Kidney capillary endothelial cell (primary cell): ENCODE measurements around the gene GCLM.
"Not testable (repeated sequence)": the region's sequence is repeated elsewhere in the genome, so short reads cannot be mapped to it uniquely, and the experiment has no call there.

Source experiments
- DNase-seq: peaks from one replicate; pipeline ENCODE4 v3.0.0-alpha.2; 2018; ENCODE audit warnings: low spot score

GCLM gene

GRCh38 chr1:93888900-93889299, 20.3 kb downstream of the GCLM start:
- no peak for DNase-seq

- no peak for DNase-seq
Observed at GRCh38 chr1:93882269-93882668, 27.0 kb downstream of the GCLM start.

DNA sequence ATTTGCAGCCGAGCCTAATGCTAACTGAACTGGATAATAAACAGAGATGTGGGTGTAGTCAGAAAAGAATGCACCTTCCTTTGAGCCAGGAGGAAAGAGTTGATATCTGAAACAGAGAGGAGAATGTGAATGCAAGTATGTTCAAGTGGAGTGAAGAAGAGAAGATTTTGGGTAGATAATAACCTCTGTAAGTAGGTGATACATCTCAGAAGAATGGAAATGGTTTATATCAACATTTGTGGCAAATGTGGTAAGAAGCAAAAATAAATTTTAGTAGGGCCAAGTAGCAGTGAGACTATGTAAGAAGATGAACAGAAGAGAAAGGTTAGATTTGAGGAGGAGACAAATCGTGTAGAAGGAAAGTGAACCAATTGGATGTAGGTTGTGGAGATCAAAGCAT, 28.5 kb downstream of the GCLM start:
- no peak for DNase-seq

DNA sequence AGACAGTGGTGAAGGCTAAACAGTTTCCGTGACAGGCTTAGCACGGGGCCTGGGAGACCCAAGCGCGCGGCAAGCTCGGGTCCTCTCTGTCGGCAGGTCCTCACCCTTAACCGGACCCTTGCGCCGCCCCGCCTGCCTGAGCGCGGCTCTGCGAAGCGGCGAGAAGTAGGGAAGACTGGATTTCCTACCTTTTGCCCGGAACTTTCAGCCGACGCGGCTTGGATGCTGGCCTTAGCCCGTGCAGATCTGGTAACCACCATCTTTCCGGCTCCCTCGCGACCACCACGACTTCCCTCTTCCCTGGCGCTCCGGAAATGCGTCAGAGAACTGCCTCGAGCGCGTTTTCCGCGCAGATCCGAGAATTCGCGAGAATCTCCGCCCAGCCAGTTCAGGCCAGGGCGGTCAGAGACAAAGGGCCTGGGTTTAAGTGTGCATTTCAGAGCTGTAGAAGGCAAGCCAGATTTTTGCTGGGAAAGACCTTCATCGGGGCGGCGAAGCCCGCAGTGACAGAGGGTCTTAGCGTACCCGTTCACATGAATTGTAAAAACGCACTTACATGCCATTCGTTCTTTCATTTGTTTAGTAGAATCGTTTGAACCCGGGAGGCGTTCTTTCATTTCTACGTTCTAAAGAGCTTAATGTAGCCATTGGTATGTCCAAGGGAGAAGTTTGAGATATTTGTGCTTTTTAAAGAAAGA, 30.2 kb downstream of the GCLM start, which contains the start of gene DNTTIP2:
TSS of gene DNTTIP2 (minus strand) at position 318 of the 698 bp plus-strand sequence. CDS start at position 260, 58 bp downstream.
- DNase-seq: peak; percentile 91

GRCh38 chr1:93878501-93878888, 30.7 kb downstream of the GCLM start:
- peak; percentile 78 for DNase-seq

DNA sequence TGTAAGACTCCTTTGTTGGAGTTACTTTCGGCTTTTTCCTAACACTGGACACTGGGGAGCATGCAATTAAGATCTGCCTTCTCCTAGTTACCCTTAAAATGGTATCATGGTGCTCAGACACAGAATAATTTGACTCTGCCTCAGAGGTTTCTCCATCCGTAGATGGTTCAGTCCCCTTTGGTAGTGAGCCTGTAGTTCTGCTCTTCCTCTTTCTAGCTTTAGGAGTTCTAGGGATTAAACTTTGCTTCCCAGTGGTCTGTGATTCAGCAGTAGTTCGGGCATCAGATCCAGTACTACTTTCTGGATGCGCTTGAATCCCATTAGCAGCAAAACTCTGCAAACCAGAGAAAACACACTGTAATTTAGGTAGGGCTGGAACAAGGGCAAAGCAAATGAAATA, 31.7 kb downstream of the GCLM start:
- no peak for DNase-seq

DNA sequence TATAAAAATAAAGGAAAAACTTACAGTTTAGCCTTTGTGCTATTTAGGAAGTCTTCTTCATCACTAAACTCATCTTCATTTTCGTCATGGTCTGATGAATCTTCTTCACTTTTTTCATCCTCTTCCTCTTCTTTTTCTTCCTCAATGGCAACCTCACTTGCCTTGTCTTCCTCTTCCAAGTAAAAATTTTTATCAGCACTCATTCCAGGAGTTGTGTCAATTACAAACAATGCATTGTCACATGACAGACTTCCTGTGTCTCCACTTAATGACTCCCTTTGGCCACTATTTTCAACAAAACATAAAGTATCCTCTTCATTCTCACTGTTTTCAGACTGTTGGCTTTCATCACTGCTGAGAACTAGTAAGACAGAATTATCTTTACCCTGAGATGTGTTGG, 33.0 kb downstream of the GCLM start:
- peak; percentile 22 for DNase-seq

GRCh38 chr1:93874025-93874651, 35.1 kb downstream of the GCLM start:
- peak; percentile 26 for DNase-seq

DNA sequence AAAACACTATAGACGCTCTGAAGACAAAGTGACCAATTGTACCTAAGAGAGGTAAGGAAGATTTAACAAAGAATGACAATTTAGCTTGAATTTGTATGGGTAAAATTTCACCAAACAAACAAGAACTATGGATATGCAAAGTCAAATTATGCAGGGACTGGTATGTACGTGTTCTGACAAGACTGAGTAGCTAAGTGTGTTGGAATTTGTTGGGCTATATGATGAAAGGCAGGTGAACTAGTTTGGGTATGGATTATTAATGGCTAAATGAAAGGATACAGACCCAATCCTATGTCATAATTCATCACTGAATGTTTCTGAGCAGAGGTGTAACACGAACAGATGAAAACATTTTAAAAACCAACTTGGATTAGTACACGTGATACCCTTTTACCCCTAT, 37.9 kb downstream of the GCLM start:
- DNase-seq: no peak

DNA sequence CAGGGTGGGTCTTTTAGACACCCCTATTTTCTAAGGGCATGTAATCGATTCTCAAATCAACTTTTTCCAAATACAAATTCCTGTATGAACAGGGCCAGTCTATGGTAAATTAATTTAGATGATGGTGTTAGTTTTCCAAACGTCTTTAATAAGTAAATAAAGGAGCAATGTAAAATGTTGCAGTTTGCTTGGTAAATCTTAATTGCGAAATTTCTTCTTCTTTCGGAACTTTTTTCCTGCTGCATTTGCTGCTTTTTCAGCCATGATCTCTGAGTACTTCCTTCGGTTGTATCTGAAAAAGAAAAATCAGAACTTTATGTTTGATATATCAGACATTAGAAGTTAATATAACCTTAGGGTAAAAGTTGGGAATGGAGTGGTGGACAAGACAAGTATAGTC, 39.6 kb downstream of the GCLM start:
- no peak for DNase-seq

- not testable (repeated sequence) for DNase-seq
Observed at GRCh38 chr1:93868492-93868891, 40.7 kb downstream of the GCLM start.

- DNase-seq: no peak
Observed at GRCh38 chr1:93865253-93865652, 44.0 kb downstream of the GCLM start.

DNA sequence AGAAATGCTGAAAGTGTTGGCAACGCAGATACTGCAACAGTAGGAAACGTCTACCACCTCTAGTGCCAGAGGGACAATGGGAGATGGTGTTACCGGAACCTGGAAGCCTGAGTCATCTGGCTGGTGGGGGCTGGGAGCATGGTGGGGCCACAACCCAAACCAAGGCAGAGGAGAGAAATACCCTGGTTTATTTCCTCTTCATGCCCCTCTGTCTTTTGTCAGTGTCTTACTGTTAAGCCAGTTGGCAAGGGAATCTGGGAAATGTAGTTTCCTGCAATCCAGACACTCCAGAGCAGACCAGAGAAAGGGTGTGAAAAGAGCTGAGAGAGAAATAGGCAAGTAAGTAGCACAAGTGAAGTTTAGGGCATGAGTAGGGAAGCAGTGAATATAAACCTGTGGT, 45.1 kb downstream of the GCLM start:
- no peak for DNase-seq

DNA sequence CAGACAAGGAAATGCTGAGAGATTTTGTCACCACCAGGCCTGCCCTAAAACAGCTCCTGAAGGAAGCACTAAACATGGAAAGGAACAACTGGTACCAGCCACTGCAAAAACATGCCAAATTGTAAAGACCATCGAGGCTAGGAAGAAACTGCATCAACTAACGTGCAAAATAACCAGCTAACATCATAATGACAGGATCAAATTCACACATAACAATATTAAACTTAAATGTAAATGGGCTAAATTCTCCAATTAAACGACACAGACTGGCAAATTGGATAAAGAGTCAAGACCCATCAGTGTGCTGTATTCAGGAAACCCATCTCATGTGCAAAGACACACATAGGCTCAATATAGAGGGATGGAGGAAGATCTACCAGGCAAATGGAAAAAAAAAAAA, 51.6 kb downstream of the GCLM start:
- not testable (repeated sequence) for DNase-seq

DNA sequence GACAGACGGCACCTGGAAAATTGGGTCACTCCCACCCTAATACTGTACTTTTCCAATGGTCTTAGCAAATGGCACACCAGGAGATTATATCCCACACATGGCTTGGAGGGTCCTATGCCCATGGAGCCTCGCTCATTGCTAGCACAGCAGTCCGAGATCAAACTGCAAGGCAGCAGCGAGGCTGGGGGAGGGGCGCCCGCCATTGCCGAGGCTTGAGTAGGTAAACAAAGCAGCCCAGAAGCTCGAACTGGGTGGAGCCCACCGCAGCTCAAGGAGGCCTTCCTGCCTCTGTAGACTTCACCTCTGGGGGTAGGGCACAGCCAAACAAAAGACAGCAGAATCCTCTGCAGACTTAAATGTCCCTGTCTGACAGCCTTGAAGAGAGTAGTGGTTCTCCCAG, 53.2 kb downstream of the GCLM start:
- not testable (repeated sequence) for DNase-seq

GRCh38 chr1:93853940-93854339, 55.3 kb downstream of the GCLM start:
- DNase-seq: no peak

- DNase-seq: no peak
Observed at GRCh38 chr1:93851878-93852277, 57.4 kb downstream of the GCLM start.

- DNase-seq: no peak
Observed at GRCh38 chr1:93851327-93851712, 57.9 kb downstream of the GCLM start.

DNA sequence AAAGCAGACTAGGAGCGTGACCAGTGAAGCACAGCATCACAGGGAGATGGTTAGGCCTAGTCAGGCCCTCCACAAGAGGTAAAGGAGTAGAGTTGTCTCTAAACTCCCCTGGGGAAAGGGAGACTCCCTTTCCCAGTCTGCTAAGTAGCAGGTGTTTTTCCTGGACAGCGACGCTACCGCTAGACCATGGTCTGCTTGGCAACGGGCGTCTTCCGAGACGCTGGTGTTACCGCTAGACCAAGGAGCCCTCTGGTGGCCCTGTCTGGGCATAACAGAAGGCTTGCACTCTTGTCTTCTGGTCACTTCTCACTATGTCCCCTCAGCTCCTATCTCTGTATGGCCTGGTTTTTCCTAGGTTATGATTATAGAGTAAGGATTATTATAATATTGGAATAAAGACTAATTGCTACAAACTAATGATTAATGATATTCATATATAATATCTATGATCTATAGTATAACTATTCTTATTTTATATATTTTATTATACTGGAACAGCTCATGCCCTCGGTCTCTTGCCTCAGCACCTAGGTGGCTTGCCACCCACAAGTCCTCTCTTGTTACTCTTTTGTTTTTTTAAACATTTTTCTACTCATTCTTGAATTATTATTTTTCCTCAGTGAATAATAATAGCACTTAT, 58.4 kb downstream of the GCLM start:
- DNase-seq: not testable (repeated sequence)

GRCh38 chr1:93848350-93848883, 60.8 kb downstream of the GCLM start:
- DNase-seq: no peak

DNA sequence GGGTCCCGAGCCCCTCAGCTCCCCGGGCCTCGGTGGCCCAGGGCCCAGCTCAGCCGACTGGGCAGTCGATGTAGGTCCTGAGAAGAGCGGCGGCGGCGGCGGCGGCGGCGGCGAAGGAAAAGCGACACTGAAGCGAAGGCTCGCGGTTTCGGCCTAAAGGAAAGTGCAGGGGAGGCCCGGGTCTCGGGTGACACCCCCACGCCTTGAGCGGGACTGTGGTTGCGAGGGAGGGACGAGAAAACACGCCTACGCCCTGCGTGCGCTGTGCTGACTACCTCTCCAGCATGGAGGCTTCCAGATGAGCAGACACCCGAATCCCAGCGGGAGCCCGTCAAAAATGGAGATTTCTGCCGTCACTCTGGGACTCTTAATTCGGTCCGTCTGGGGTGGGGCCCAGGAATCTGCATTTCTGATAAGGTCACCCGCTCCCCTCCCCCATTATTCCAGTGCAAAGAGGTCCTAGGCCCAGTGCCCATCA, 61.4 kb downstream of the GCLM start:
- peak; percentile 47 for DNase-seq

GRCh38 chr1:93846992-93847810, 62.0 kb downstream of the GCLM start:
- peak; percentile 83 for DNase-seq
